ENCODE results near the gene PSG3.
"Not testable (repeated sequence)": the region's sequence is repeated elsewhere in the genome, so short reads cannot be mapped to it uniquely, and the experiment has no call there.

The PSG3 gene

DNA sequence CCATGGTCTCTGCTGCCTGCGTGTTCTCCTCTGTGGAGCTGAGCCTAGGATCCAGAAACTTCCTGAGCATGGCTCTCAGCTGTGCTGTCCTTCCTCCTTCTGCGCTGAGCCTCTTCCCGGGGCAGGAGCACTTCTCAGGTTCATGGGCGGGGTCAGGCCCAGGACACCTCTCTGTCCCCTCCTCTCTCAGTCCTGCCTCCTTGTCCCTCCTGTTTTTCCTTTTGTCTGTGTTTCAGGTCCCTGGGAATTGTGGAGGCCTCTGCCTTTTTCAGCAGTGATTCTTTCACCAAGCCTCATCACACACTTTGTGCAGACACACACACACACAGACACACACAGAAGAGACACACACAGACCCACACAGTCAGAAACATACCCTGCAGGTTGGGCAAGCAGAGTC is at the start of gene PSG3:
Gene PSG3 (minus strand): TSS at position 101 of the 400 bp plus-strand sequence. CDS start 97 bp downstream, at position 4.
- not testable (repeated sequence) for DNase-seq (ENCODE audit: low read depth)

GRCh38 chr19:42788766-42789165 is 48.5 kb upstream of the PSG3 start:
- DNase-seq (ENCODE audit: low read depth), result not testable (repeated sequence)

DNA sequence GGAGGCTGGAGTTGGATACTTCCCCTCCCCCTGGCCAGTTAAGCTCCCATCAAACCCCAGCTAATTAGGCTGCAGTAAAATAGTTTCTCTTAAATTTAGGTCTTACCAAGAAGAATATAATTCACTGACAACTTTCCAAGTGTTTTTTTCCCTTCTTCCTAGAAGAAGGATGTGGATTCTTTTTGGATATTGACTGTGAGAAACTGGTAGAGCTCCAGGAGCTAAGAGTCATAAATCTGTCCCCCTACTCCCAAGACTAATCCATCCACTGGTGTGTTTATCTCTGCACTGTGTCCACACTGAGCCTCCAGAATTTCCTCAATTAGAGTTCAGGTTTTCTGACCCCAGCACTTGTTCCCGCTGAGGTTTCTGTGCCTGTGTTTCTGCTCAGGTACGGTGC is 47.5 kb upstream of the PSG3 start:
- not testable (repeated sequence) for DNase-seq (ENCODE audit: low read depth)

- peak; percentile 22 for DNase-seq (ENCODE audit: low read depth)
Measured at GRCh38 chr19:42776750-42777612, 36.7 kb upstream of the PSG3 start.

DNA sequence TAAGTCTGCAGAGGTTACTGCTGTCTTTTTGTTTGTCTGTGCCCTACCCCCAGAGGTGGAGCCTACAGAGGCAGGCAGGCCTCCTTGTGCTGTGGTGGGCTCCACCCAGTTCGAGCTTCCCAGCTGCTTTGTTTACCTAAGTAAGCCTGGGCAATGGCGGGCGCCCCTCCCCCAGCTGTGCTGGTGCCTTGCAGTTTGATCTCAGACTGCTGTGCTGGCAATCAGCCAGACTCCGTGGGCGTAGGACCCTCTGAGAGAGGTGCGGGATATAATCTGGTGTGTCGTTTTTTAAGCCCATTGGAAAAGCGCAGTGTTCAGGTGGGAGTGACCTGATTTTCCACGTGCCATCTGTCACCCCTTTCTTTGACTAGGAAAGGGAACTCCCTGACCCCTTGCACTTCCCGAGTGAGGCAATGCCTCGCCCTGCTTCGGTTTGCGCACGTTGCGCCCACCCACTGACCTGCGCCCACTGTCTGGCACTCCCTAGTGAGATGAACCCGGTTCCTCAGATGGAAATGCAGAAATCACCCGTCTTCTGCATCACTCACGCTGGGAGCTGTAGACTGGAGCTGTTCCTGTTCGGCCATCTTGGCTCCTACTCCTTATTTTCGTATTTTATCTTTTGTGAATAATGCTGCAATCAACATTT is 34.4 kb upstream of the PSG3 start:
- not testable (repeated sequence) for DNase-seq (ENCODE audit: low read depth)

- DNase-seq (ENCODE audit: low read depth), result not testable (repeated sequence)
Measured at GRCh38 chr19:42767319-42767718, 27.0 kb upstream of the PSG3 start.

DNA sequence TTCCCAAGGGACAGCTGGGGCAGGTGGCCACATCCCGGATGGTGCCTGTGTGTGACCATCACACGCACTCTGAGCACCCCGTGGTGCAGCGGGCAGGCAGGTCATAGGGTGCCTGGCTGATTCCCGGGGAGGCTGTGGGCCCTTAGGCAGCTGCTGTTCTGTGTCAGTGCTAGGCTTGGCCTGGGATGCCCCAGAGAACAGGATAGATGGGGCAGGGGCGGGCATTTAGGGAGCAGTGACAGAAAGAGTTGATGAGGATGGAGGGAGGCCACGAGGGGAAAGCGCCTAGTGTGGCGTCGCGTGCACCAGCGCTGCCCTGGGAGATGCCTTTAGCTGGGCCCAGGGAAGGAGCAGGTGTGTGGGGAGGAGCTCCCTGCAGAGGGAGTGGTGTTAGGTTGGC is 26.6 kb upstream of the PSG3 start:
- DNase-seq (ENCODE audit: low read depth), result not testable (repeated sequence)

- DNase-seq (ENCODE audit: low read depth), result no peak
Measured at GRCh38 chr19:42764836-42765235, 24.6 kb upstream of the PSG3 start.

DNA sequence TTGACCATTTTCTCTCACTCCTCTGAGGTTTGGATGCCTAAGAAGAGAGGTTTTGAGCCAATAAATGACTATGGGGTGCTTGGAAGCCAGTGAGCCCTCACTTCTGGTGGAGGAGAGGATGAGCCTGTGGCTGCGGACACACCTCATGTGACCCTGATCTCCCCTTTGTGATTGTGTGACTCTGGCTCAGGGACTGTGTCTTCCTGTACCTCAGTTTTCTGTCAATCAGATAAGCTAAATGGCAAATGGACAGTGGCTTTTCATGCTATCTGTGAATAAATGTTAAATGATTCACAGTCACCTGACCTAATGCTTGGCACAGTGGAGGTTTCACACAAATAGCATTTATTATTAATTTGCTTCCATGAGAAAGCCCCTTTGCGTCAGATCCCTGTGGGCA is 22.5 kb upstream of the PSG3 start:
- no peak for DNase-seq (ENCODE audit: low read depth)

DNA sequence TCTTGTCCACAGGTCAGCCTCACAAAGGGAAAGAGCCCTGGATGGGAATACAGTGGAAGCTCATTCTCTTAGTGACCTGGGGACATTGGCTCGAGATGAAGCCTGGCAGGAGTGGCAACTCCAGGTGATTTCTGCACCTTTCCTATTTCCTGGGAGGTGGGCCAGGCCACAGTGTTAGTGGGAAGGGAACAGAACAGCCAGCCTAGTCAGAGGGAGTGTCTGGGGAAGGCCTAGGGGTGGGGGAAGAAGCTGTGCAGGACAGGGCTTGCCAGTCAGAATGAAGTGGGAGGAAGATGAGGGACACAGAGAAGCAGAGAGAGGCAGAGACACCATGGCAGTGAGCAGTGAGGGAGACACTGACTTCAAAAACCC is 21.6 kb upstream of the PSG3 start:
- DNase-seq (ENCODE audit: low read depth), result not testable (repeated sequence)

DNA sequence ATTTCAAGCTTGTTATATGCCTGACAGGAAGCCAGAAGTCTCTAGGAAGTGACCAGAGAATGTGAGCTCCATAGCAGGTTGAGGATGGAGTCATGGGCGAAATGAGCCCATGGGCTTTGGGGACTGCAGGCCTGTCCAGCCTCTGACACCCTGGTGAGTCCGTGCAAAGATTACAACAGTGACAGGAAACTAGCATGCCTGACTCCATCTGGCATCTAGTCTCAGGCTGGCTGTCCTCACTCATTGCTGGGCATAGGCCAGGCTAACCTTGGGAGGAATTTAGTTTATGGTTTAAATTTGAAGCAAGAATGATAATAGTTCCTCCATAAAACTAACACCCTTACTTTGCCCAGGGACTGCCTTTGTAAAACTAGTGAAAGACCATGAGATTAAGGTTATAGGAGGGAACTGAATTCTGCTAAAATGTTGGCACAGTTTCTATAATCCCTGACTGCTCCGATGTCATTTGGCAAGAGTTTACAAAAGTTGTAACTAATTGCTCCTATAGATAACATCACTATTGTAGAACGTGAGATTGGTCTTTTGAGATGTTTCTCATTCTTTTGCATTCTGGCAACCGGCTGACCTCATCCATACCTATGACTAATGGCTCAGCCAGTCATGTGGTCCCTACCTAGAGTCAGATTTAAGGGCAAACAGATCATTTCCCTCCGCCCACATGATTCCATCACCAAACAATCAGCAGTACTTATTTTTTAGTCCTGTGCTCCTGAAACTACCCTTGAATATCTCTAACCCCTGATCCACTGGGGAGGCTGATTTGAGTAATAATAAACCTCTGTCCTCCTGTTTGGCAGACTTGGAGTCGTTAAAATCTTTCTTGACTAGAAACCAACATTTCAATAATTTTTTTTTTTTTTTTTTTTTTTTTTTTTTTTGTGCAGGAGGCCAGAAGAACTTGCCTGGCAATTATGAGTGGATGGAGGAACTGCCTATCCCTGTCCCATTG is 21.0 kb upstream of the PSG3 start:
- DNase-seq (ENCODE audit: low read depth), result not testable (repeated sequence)

GRCh38 chr19:42758667-42759066 is 18.4 kb upstream of the PSG3 start:
- peak; percentile 6 for DNase-seq (ENCODE audit: low read depth)

- DNase-seq (ENCODE audit: low read depth), result not testable (repeated sequence)
Measured at GRCh38 chr19:42752246-42752645, 12.0 kb upstream of the PSG3 start.

DNA sequence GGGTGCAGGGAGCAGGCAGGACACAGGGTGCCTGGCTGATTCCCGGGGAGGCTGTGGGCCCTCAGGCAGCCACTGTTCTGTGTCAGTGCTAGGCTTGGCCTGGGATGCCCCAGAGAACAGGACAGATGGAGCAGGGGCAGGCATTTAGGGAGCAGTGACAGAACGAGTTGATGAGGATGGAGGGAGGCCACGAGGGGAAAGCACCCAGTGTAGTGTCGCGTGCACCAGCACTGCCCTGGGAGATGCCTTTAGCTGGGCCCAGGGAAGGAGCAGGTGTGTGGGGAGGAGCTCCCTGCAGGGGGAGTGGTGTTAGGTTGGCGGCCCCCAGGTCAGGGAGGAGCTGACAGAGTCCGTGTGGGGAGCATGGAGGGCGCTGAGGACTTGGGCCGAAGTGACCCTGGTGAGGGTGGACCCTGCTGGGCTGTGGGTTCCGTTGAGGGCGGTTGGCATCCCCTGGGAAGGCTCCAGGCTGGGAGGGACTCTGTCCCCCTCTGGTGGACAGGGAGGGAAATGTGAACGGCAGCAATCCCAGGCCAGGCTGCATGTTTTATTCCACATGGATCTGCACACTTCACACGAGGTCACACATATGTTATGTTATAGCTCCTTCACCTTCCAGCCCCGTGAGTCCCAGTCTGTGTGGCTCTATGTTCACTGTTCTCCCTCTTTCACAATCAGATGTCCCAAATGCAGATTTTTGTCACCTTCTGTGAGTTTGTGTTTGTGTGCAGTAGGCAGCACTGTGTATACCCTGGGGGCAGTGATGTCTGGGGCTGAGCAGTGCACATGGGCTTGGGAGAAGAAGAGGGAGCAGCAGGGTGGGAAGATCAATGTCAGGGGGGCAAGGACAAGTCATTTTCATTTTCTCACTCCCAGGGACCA is 1.7 kb upstream of the PSG3 start:
- peak; percentile 11 for DNase-seq (ENCODE audit: low read depth)

DNA sequence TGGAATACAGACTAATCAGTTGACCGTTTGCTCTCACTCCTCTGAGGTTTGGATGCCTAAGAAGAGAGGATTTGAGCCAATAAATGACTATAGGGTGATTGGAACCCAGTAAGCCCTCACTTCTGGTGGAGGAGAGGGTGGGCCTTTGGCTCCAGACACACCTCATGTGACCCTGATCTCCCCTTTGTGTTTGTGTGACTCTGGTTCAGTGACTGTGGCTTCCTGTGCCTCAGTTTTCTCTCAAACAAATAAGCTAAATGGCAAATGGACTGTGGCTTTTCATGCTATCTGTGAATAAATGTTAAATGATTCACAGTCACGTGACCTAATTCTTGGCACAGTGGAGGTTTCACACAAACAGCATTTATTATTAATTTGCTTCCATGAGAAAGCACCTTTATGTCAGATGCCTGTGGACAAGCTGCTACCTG is 2.7 kb downstream of the PSG3 start:
- DNase-seq (ENCODE audit: low read depth), result not testable (repeated sequence)

DNA sequence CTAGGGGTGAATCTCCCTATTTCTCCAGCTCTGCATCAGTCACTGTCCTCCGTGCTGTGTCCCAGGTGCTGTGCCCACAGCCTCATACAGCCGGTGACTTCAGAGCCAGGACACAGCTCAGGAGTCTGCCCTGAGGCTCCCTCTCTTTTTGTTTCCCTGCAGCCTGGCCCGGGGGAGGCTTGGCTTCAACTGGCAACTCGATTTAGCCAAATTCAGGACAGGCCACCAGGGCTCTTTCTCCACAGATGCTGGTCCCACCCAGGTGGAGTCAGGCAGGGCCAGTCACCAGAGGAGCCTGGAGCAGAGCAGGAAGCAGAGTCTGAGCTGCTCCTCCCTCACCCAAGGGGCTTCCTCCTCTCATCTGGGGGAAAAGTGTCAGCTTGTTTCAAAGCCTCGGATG is 11.9 kb downstream of the PSG3 start:
- DNase-seq (ENCODE audit: low read depth), result not testable (repeated sequence)

DNA sequence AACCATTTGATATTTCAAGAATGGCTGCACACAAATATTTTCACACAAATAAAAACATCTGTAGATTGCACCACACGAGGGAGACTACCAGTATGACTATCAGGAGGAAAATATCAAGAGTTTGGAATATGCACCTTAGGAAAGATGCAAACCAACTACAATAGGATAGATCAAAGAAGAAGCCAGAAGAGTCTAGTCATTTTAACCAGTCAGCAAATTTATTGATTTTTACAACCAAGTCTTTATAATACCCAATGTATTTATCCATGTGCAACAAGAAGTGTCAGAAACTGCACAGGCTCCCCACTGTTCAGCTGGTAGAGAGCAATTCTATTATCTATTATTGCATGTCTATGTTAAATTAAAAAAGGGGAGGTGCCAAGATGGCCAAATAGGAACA is 26.3 kb downstream of the PSG3 start:
- DNase-seq (ENCODE audit: low read depth), result not testable (repeated sequence)

GRCh38 chr19:42712753-42713152 is 27.5 kb downstream of the PSG3 start:
- not testable (repeated sequence) for DNase-seq (ENCODE audit: low read depth)

GRCh38 chr19:42710986-42711385 is 29.3 kb downstream of the PSG3 start:
- not testable (repeated sequence) for DNase-seq (ENCODE audit: low read depth)

DNA sequence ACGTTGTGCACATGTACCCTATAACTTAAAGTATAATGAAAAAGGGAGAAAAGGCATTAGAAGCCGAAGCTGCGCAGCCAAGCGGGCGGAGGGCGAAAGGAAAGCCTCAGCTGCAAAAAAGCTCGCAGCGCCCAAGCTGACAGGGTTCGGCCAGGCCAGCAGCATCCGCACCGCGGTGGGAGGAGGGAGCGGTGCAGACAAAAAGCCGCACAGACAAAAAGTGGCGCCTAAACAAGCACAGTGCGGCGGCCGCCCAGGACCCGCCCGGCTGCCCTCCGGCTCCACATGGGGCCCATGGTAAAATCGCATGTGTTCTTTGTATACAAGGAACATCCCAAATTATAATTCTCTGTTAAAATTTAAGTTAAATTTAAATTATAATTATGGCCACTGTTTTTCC is 42.4 kb downstream of the PSG3 start:
- no peak for DNase-seq (ENCODE audit: low read depth)

All from activated T-cell treated with anti-CD3 and anti-CD28 coated beads for 48 hours (primary cell).